HG02938 (cell line): ENCODE data around the gene TMEM33.

Experiments used
- ATAC-seq: cut with Tn5 transposase; IDR thresholded peaks from one replicate; pipeline ENCODE4 v1.9.1; 2021; ENCODE audit warnings: mild to moderate bottlenecking, moderate library complexity; ENCODE audit not compliant: unreplicated experiment

Gene TMEM33

GRCh38 chr4:41994461-41994985, 59.3 kb downstream of the TMEM33 start:
- ATAC-seq, result no peak

- no peak for ATAC-seq
Measured at GRCh38 chr4:41998019-41998418, 62.8 kb downstream of the TMEM33 start.

GRCh38 chr4:41999321-41999720, 64.1 kb downstream of the TMEM33 start:
- ATAC-seq, result no peak

GRCh38 chr4:42008011-42008786, 73.0 kb downstream of the TMEM33 start:
- ATAC-seq, result no peak
